H1 (cell line): ENCODE results near the gene ABCG1.

ENCODE experiments used
- CHD2 ChIP-seq: IDR thresholded peaks from 2 replicates; pipeline ENCODE4 v1.6.1; 2012; ENCODE audit warnings: low read length, improper control_type of control experiment
- ZNF274 ChIP-seq: IDR thresholded peaks from 2 replicates; pipeline ENCODE4 v1.7.0; 2012; ENCODE audit warnings: low read length, borderline replicate concordance; ENCODE audit errors: extremely low read depth
- TF ChIP-seq, protein P1 (sequence below), 3 experiments: IDR thresholded peaks; 1 replicate in 2 of 3; 2 replicates in 1 of 3; pipeline versions ENCODE4 v1.5.1 to v1.6.1; 2011; ENCODE audit warnings: low read length in 3 of 3, mild to moderate bottlenecking in 3 of 3, inconsistent platforms in 2 of 3, low read depth in 1 of 3, moderate library complexity in 1 of 3; ENCODE audit not compliant: insufficient read depth in 1 of 3; ENCODE audit errors: control extremely low read depth in 1 of 3

DNA sequence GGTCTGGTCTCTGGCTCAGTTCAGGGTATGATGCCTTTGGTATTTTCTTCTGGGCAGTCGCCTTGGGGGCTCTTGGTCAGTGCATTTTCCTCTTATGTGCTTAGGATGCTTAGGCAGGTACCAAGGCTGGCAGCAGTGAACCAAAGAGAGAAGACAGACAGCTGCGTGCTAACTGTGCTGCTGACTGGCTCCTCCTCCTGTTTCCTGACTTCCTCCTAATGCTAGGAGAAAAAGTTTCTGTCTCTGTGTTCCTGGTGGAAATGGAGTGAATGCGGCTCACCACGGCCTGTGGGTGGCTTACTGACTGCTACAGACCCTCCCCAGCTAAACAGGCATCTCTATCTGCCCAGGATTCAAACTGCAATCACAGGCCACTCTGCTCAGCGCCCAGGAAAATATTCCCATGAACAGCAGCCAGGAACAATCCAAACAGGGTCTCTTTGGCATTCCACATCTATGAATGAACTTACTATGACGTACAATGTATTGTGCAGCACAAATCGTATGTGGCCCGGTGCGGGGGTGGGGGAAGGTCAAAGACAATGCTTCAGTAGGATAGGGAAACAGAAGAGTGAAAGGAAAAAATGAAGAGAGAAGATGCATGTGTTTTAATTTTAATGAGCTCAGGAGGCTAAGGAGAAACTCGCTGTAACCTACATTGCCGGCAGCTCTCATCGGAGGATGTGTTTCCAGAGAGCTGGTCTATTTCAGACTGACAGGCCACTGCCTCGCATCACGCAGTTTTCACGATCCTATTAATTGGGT lies 2.8 kb downstream of the ABCG1 start:
- no peak for TF ChIP-seq CHD2
- TF ChIP-seq, protein P1, sequence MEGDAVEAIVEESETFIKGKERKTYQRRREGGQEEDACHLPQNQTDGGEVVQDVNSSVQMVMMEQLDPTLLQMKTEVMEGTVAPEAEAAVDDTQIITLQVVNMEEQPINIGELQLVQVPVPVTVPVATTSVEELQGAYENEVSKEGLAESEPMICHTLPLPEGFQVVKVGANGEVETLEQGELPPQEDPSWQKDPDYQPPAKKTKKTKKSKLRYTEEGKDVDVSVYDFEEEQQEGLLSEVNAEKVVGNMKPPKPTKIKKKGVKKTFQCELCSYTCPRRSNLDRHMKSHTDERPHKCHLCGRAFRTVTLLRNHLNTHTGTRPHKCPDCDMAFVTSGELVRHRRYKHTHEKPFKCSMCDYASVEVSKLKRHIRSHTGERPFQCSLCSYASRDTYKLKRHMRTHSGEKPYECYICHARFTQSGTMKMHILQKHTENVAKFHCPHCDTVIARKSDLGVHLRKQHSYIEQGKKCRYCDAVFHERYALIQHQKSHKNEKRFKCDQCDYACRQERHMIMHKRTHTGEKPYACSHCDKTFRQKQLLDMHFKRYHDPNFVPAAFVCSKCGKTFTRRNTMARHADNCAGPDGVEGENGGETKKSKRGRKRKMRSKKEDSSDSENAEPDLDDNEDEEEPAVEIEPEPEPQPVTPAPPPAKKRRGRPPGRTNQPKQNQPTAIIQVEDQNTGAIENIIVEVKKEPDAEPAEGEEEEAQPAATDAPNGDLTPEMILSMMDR (IDR thresholded peaks at IDR 0.05; ENCODE audit: control extremely low read depth in 1 of 3, insufficient read depth in 1 of 3, low read depth in 1 of 3, low read length in 3 of 3), result no peak
- no peak for TF ChIP-seq ZNF274
